Measurements from ENCODE around the gene LPA.
"Not testable (repeated sequence)": the region's sequence is repeated elsewhere in the genome, so short reads cannot be mapped to it uniquely, and the experiment has no call there.

LPA gene

DNA sequence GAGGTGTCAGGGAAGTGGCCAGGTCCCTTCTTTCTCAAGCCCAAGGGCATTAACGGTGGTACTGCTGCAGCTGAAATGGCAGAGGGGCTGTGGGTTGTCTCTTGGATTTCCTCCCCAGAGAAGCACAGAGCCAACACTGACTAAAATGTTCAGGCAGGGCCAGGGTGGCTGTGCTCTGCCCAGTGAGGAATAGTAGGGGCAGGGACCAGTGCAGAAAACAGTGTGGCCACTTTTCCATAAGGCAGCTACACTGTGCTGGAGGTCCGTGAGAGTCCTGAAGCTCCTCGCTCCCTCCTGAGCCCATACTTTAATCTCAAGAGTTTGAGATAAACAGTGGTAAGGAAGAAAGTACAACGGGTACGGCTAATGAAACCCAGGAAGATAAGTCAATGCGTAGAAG lies 4.5 kb downstream of the LPA start:
- DNase-seq = no peak

- DNase-seq = no peak
Measured at GRCh38 chr6:160634706-160635105, 29.4 kb downstream of the LPA start.

- no peak for DNase-seq
Measured at GRCh38 chr6:160595838-160596832, 67.9 kb downstream of the LPA start.

DNA sequence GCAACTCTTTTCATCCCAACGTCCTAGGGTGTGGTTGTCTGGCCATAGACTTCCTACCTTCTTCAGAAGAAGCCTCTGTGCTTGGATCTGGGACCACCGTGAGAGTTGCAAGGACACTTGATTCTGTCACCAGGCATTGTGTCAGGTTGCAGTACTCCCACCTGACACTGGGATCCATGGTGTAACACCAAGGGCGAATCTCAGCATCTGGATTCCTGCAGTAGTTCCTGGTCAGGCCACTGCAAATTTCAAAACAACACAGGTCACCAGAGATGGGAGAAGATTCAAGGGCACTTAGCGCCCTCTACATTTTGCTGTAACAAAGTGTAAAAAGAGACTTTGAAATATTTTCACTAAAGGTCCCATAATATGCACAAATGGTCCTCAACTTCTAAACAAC lies 68.8 kb downstream of the LPA start:
- DNase-seq = not testable (repeated sequence)

DNA sequence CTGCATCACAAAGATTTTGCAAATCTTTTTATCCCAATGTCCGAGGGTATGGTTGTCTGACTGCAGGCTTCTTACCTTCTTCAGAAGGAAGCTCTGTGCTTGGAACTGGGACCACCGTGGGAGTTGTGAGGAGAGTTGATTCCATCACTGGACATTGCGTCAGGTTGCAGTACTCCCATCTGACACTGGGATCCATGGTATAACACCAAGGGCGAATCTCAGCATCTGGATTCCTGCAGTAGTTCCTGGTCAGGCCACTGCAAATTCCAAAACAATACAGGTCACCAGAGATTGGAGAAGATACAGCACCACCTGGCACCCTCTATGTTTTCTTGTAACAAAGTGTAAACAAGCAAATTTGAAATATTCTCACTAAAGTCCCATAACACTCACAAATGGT lies 77.7 kb downstream of the LPA start:
- no peak for DNase-seq

GRCh38 chr6:160583794-160584193 lies 80.3 kb downstream of the LPA start:
- DNase-seq = no peak

GRCh38 chr6:160581406-160581805 lies 82.7 kb downstream of the LPA start:
- no peak for DNase-seq

GRCh38 chr6:160578515-160578914 lies 85.6 kb downstream of the LPA start:
- not testable (repeated sequence) for DNase-seq

- DNase-seq = no peak
Measured at GRCh38 chr6:160573943-160574342, 90.1 kb downstream of the LPA start.

GRCh38 chr6:160571201-160571600 lies 92.9 kb downstream of the LPA start:
- DNase-seq = not testable (repeated sequence)

DNA sequence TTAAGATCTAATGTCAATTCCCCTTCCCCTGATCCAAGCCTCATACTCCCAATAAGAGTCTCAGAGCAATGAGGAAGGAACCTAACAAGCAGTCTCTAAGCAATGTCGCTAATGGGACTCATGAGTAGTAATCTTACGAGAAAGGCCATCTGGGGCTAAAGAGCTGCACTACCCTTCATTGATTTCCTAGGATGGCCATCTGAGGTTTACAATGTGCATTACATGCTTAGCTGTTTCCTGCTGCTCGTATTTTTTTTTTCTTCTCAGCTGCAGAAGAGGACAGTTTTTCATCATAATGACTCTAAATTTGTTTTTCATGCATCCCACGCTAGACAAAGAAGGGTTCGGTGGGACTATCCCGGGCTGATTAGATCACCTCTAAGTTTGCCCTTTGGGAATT lies 119.3 kb downstream of the LPA start:
- DNase-seq = no peak

DNA sequence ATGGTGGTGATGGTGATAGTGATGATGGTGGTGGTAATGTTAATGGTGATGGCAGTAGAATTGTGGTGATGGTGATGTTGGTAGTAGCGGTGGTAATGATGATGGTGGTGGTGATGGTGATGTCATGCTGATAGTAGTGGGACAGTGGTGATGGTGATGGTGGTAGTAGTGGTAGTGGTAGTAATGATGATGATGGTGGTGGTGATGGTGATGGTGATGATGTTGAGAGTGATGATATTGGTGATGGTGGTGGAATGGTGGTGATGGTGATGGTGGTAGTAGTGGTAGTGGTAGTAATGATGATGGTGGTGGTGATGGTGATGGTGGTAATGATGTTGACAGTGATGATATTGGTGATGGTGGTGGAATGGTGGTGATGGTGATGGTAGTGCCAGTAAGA lies 128.8 kb downstream of the LPA start:
- no peak for DNase-seq

DNA sequence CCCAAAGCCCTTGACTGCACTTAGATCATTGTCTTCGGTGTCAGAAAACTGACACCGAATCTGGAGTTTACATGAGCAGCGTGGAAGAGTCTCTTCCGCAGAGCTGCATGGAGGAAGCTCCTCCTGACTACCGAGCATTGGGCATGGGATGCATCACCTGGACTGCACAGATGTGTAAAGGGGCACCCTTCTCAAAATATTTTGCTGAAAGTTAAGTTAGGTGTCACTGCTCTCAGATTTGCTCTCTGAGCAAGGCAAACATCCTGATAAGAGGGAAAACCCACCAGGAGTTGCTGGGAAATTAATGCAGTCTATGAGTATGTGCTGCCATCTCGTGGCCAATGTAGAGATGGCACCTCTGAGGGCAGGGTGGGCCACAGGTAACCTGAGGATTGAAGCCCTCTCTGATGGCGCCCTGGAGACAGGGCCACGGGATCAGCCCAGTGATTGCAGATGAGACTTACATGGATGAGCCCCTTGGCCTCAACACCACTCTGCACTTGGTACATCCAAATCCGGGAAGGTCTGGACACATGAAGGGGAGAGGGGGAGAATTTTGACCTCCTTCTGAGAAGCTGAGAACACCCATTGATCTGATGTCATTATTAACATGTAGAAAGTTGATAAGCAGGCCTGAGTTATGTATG lies 129.9 kb downstream of the LPA start:
- peak; percentile 68 for DNase-seq

DNA sequence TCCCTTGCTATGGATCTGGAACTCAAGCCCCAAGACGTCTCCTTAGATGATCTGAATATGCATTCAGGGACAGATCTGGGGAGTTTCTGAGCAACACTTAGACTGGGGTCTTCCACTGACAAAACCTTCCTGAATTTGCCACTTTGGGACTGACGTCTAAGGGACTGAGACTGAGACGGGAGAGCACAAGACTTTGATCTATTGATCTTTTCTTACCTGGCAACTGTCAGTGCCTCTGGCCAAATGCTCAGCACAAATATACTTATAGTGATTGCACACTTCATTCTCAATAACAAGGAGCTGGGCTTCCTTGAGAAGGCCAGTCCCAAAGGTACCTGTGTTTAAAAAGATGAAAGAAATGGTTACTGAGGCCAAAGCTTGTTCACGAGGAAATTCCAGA lies 131.8 kb downstream of the LPA start:
- DNase-seq = no peak

DNA sequence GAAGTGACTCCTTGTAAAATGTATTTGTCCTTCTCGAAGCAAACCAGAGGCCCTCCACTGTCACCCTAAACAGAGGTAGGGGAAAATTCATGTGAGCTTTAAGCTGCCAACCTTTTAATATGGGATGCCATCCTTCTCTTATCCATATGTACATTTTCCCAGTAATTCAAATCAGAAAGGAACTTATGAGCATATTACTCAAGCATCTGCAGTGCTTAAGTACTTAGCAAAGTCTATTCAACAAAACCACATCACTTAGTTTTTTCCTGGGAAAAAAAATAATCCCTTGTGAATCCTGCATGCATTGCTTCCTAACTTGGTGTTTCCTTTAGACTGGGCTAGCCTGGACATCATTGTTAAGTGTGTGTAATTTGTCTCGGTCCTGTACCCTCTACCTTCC lies 132.2 kb downstream of the LPA start:
- no peak for DNase-seq

DNA sequence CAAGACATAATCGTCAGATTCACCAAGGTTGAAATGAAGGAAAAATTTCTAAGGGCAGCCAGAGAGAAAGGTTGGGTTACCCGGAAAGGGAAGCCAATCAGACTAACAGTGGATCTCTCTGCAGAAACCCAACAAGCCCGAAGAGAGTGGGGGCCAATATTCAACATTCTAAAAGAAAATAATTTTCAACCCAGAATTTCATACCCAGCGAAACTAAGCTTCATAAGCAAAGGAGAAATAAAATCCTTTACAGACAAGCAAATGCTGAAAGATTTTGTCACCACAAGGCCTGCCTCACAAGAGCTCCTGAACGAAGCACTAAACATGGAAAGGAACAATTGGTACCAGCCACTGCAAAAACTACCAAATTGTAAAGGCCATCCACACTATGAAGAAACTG lies 134.6 kb downstream of the LPA start:
- not testable (repeated sequence) for DNase-seq

DNA sequence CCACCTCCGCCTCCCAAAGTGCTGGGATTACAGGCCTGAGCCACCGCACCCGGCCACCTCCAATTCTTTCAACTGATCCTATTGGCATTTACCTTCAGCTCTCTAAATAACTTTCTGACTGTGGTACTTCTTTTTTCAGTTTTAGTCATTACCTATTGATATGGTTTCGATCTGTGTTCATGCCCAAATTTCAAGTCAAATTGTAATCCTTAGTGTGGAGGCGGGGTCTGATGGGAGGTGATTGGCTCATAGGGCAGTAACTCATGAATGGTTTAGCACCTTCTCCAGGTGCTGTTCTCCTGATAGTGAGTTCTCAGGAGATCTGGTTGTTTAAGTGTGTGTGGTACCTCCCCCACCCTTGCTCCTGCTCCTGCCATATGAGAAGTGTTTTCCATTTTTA lies 140.9 kb downstream of the LPA start:
- no peak for DNase-seq

DNA sequence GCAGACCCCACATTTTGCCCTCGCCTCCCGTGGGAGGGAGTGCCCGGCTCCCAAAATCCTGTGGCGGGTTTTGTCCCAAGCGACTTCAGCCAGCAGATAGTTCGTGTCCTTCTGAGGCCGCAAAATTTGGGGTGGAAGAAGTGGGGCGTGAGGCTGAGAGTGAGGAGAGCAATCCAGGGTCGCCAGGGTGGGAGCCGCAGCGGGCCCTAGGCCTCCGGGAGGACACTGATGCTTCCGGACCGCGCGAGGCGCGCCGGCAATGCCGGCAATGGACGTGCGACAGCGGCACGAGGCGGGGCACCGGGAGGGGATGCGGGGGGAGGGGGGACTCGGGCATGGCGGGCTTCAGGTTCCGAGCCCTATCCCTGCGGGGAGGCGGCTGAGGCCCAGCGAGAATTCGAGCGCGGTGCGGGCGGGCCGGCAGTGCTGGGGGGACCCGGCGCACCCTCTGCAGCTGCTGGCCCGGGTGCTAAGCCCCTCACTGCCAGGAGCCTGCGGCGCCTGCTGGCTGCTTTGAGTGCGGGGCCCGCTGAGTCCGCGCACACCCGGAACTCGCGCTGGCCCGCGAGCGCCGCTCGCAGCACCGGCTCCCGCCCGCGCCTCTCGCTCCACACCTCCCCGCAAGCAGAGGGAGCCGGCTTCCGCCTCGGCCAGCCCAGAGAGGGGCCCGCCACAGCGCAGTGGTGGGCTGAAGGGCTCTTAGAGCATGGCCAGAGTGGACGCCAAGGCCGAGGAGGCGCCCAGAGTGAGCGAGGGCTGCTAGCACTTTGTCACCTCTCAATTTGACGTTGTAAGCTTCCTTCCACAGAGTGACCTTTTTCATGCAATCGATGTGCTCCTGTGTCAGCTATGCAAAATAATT lies 143.8 kb downstream of the LPA start:
- peak; percentile 71 for DNase-seq

DNA sequence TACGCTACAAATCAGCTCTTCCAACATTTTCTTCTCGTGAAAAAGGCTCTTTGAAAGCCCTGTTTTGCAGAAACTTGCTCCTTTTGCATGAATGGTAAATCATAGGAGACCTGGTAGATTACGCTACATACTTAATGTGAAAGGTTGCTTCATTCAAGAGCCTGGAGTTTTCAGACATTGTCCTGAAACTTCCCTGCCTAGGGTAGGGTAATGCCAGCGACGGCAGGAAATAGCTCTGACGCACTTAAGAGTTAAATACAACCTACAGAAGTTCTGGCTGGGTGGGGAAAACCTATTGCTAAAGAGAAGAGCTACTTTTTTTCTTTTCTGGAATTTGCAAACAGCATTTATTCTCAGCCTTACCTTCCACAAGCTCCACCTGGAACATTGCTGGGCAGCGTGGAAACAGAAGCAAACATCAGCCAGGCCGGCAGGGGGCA lies 144.5 kb downstream of the LPA start:
- DNase-seq = peak; percentile 79

GRCh38 chr6:160519133-160519532 lies 144.9 kb downstream of the LPA start:
- no peak for DNase-seq

- no peak for DNase-seq
Measured at GRCh38 chr6:160513836-160514235, 150.2 kb downstream of the LPA start.

DNA sequence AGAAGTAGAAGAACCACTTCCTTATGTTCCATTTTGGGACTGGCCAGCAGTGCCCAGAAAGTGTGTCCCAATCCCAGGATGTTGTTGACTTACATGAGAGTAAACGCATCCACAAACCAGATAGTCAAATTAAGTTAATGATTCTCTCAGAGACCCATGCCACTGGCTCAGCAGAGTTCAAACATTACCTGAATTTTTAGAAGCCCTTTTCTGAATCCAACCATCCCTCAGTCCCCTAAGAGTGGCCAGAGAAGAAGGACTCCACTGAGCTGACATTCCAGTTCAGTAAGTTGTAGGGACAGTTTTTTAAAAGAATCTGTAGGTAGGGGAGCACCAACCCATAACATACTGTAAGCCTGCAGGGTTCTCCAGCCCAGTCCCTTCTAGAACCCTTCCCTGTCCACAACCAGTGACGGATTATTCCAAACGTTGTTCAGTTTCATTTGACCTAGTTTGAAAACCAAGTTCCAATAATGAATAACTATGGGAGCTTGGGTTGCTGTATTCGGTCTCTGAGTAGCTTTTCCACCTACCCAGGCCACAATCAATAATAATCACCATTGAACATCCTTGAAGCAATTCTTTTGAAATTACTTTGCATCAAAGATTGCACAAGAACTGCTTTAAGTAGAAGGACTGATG lies 153.0 kb downstream of the LPA start:
- no peak for DNase-seq

DNA sequence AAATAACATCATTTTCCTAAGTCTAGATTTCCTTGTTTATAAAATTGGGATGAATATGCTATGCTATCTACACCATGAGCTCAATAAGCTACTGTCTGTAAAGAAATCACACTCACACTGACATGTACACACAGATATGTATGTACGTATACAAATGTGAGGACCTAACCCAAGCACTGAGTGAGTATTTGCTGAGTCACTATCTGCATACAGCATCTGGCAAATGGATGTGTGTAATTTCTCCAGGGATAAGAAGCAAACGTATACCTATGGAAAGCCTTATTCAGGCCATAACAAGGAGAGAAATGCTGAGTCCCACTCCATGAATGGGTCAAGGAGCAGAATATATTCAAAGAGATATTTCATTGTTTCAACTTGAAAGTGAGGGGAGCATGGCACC lies 153.9 kb downstream of the LPA start:
- no peak for DNase-seq
